Testis (tissue), 3 donors: ENCODE measurements around the gene HNRNPA1. TPM values are rescaled to one million over a fixed set of nuclear protein-coding genes. Genes with fewer than 3 reads are reported as not detected.

Source experiments
- DNase-seq: peaks from one replicate; pipeline ENCODE4 v3.0.0-alpha.2; 2019
- H3K27ac ChIP-seq, 2 donors: fragments of 200-600 bp; sonication (generic); one replicate each; pipeline ENCODE4 v1.5.1; 2019
- H3K27me3 ChIP-seq: fragments of 200-600 bp; sonication (generic); one replicate; pipeline ENCODE4 v1.5.1; 2019
- H3K36me3 ChIP-seq: fragments of 200-600 bp; sonication (generic); one replicate; pipeline ENCODE4 v1.5.1; 2017; ENCODE audit warnings: low read depth; ENCODE audit errors: missing control alignments
- H3K4me1 ChIP-seq: fragments of 200-600 bp; sonication (generic); one replicate; pipeline ENCODE4 v1.5.1; 2019
- H3K4me3 ChIP-seq, 2 donors: fragments of 200-600 bp; sonication (generic); one replicate each; pipeline ENCODE4 v1.5.1; 2017 to 2019
- H3K9me3 ChIP-seq: fragments of 200-600 bp; sonication (generic); one replicate; pipeline ENCODE4 v1.5.1; 2017
- CTCF ChIP-seq, 3 experiments: fragments of 450-650 bp in 2 of 3; fragments of 200-600 bp in 1 of 3; sonication (generic) in 1 of 3; IDR thresholded peaks; one replicate each; pipeline ENCODE4 v1.5.1; 2016 to 2019; ENCODE audit warnings: antibody characterized with exemption in 3 of 3, mild to moderate bottlenecking in 2 of 3, moderate library complexity in 1 of 3
- POLR2A ChIP-seq: fragments of 450-650 bp; IDR thresholded peaks from one replicate; pipeline ENCODE4 v1.6.1; 2017; ENCODE audit warnings: antibody characterized with exemption, mild to moderate bottlenecking, moderate library complexity
- WGBS, 2 donors: methylation state at CpG; one replicate each; pipeline ENCODE4 v1.1.5; 2018; 5-methylcytosine and 5-hydroxymethylcytosine counted together
- intact Hi-C: fragments of 100-400 bp; cut with DNase I; formaldehyde crosslinking; loops from one replicate; pipeline ENCODE4 v1.15.1; 2023; ENCODE audit warnings: low total_unique reads
- polyA plus RNA-seq: library from polyadenylated mRNA; stranded (reverse); fragments of 350-450 nt; fragmentation: Illumina TruSeq; extraction: RNeasy Lipid Tissue Mini Kit (QIAGEN cat#74804); gene quantifications from one replicate; pipeline ENCODE4 v1.2.3, GENCODE V29; 2014; ENCODE audit warnings: low read depth, low replicate concordance; ENCODE audit not compliant: insufficient read depth
- total RNA-seq, 2 donors: library from RNA; depleted of rRNA; stranded (reverse); fragments of >200 nt; gene quantifications; one replicate each; pipeline ENCODE4 v1.2.3, GENCODE V29; 2016

HNRNPA1 gene
- total and polyA plus RNA-seq, 3 donors from 2014 or later: 250 to 534 (median 293) TPM

- no peak overlapping the region for H3K27ac ChIP-seq
- 91 to 99% methylated on average over 2 of the region's 2 CpGs for WGBS, 2 donors
Observed at GRCh38 chr12:54266852-54267251, 13.7 kb upstream of the HNRNPA1 start.

GRCh38 chr12:54270345-54270744, 10.2 kb upstream of the HNRNPA1 start:
- TF ChIP-seq CTCF (IDR thresholded peaks at IDR 0.05): no peak
- no peak for TF ChIP-seq POLR2A
- DNase-seq: no peak
- intact Hi-C loops: no loop called here
- Histone ChIP-seq H3K36me3 (no peaks in the 10 kb centered on the region), H3K9me3 (no peaks in the 10 kb centered on the region), H3K27ac (no peak overlapping the region), H3K4me1 (no peaks in the 10 kb centered on the region), H3K4me3 (no peak overlapping the region), H3K27me3 (no peaks in the 10 kb centered on the region)
- 94 to 98% methylated on average over 2 of the region's 2 CpGs for WGBS, 2 donors

More at GRCh38 chr12:54266852-54267251, 13.7 kb upstream of the HNRNPA1 start:
- TF ChIP-seq POLR2A: no peak
- no peak for TF ChIP-seq CTCF (IDR thresholded peaks at IDR 0.05)
- no peaks in the 10 kb centered on the region for H3K27me3 ChIP-seq
- no peaks in the 10 kb centered on the region for H3K36me3 ChIP-seq
- H3K4me3 ChIP-seq: no peak overlapping the region
- intact Hi-C loops: no loop called here
- no peak for DNase-seq
- no peaks in the 10 kb centered on the region for H3K9me3 ChIP-seq
- peaks cover 15% of the 10 kb centered on the region for H3K4me1 ChIP-seq

- Histone ChIP-seq H3K4me3 (no peak overlapping the region), H3K27ac (no peak overlapping the region), H3K36me3 (no peaks in the 10 kb centered on the region), H3K9me3 (no peaks in the 10 kb centered on the region), H3K4me1 (no peaks in the 10 kb centered on the region), H3K27me3 (no peaks in the 10 kb centered on the region)
- no peak for DNase-seq
- no peak for TF ChIP-seq POLR2A
- no peak for TF ChIP-seq CTCF (IDR thresholded peaks at IDR 0.05)
- intact Hi-C loops: no loop called here
- WGBS, 2 donors: 30 to 38% methylated on average over 1 of the region's 1 CpG
Observed at GRCh38 chr12:54272214-54272613, 8.3 kb upstream of the HNRNPA1 start.

GRCh38 chr12:54273981-54274380, 6.5 kb upstream of the HNRNPA1 start:
- no peak overlapping the region for H3K4me3 ChIP-seq
- WGBS, 2 donors: 93 to 94% methylated on average over 2 of the region's 2 CpGs
- H3K27ac ChIP-seq: no peak overlapping the region
- TF ChIP-seq CTCF (IDR thresholded peaks at IDR 0.05) (no peak), POLR2A (no peak)
- intact Hi-C loops: no loop called here
- DNase-seq: no peak
- no peaks in the 10 kb centered on the region for H3K9me3 ChIP-seq
- H3K27me3 ChIP-seq: no peaks in the 10 kb centered on the region
- no peaks in the 10 kb centered on the region for H3K36me3 ChIP-seq
- peaks cover 17% of the 10 kb centered on the region for H3K4me1 ChIP-seq

- no peak for DNase-seq
- H3K4me1 ChIP-seq: peaks cover 17% of the 10 kb centered on the region
- no peaks in the 10 kb centered on the region for H3K36me3 ChIP-seq
- TF ChIP-seq CTCF (IDR thresholded peaks at IDR 0.05): no peak
- no peak for TF ChIP-seq POLR2A
- WGBS, 2 donors: 88 to 89% methylated on average over 3 of the region's 3 CpGs
- H3K27me3 ChIP-seq: no peaks in the 10 kb centered on the region
- H3K27ac ChIP-seq: no peak overlapping the region
- intact Hi-C loops: no loop called here
- no peak overlapping the region for H3K4me3 ChIP-seq
- no peaks in the 10 kb centered on the region for H3K9me3 ChIP-seq
Observed at GRCh38 chr12:54276368-54276767, 4.2 kb upstream of the HNRNPA1 start.
